ENCODE measurements around the gene WDR72. TPM values are rescaled to one million over a fixed set of nuclear protein-coding genes. Genes with fewer than 3 reads are reported as not detected.

The WDR72 gene

GRCh38 chr15:53472883-53473282 lies 286.6 kb downstream of the WDR72 start:
- Histone ChIP-seq H3K36me3 (ENCODE audit: insufficient read depth, low read length) (no peaks in the 10 kb centered on the region), H3K4me2 (ENCODE audit: low read length) (no peak overlapping the region), H3K9ac (ENCODE audit: low read depth, low read length) (no peak overlapping the region), H3K27me3 (ENCODE audit: control insufficient read depth, insufficient read depth, low read length) (no peaks in the 10 kb centered on the region), H3K9me3 (replicated peaks; ENCODE audit: low read length) (peaks cover 18% of the 10 kb centered on the region), H3K4me1 (ENCODE audit: control insufficient read depth, insufficient read depth, low read length) (no peaks in the 10 kb centered on the region), H3K4me3 (ENCODE audit: low read length) (no peak overlapping the region)

DNA sequence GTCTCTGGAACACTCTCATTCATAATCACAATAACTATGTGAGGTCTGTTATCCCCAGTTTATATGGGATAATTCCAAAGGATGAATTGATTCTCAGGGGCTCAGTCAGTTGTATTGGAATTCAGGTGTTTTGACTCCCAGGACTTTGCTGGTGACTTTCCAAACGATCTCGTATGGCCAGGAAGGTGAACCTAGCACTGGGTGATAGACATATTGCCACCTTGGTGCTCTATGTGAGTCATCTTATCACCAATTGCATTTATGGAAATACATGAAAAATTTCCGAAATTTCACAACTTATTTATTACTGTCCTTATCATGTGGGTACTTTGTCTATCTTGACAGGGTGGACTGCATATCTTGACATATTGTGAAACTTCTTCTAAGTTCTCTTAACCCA lies 287.3 kb downstream of the WDR72 start:
- no peaks in the 10 kb centered on the region for H3K4me1 ChIP-seq (ENCODE audit: control insufficient read depth, insufficient read depth, low read length)
- no peak overlapping the region for H3K4me3 ChIP-seq (ENCODE audit: low read length)
- H3K36me3 ChIP-seq (ENCODE audit: insufficient read depth, low read length), result no peaks in the 10 kb centered on the region
- no peaks in the 10 kb centered on the region for H3K27me3 ChIP-seq (ENCODE audit: control insufficient read depth, insufficient read depth, low read length)
- H3K9me3 ChIP-seq (replicated peaks; ENCODE audit: low read length), result peaks cover 18% of the 10 kb centered on the region
- H3K4me2 ChIP-seq (ENCODE audit: low read length), result no peak overlapping the region
- no peak overlapping the region for H3K9ac ChIP-seq (ENCODE audit: low read depth, low read length)

DNA sequence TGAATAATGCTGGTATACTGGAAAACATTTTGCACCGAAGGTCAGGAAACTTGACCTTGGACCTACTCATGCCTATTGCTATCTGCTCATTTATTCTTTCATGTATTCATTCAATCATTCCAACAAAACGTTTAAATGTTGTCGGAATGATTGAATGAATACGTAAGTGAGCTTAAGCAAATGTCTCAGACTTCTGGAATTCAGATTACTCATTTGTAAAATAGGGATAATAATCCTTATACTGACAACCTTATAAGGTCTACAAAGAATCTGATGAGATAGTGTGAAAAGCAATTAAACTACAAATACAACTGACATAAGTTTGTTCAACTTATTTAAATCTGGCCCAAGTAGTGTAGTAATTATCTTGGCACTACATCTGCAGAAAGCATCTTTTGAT lies 288.7 kb downstream of the WDR72 start:
- Histone ChIP-seq H3K27me3 (ENCODE audit: control insufficient read depth, insufficient read depth, low read length) (no peaks in the 10 kb centered on the region), H3K9ac (ENCODE audit: low read depth, low read length) (no peak overlapping the region), H3K4me1 (ENCODE audit: control insufficient read depth, insufficient read depth, low read length) (no peaks in the 10 kb centered on the region), H3K4me3 (ENCODE audit: low read length) (no peak overlapping the region), H3K9me3 (replicated peaks; ENCODE audit: low read length) (peaks cover 18% of the 10 kb centered on the region), H3K4me2 (ENCODE audit: low read length) (no peak overlapping the region), H3K36me3 (ENCODE audit: insufficient read depth, low read length) (no peaks in the 10 kb centered on the region)

DNA sequence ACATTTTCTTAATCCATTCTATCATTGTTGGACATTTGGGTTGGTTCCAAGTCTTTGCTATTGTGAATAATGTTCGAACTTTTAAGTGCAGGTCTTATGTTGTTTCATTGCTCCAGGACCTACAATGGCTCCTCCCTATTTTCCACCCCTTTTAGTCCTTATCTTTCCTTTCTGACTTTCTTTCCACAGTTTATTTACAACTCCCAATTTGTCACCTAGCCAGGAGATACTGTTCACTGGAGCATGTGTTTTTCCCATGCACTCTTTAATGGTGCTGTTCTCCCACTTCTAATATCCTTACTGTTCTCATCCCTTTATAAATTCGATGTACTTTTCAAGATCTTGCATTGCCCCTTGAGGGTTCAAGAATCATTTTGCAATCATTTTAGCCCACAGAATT lies 290.0 kb downstream of the WDR72 start:
- Histone ChIP-seq H3K4me3 (ENCODE audit: low read length) (no peak overlapping the region), H3K9me3 (replicated peaks; ENCODE audit: low read length) (peaks cover 18% of the 10 kb centered on the region), H3K4me2 (ENCODE audit: low read length) (no peak overlapping the region), H3K36me3 (ENCODE audit: insufficient read depth, low read length) (no peaks in the 10 kb centered on the region), H3K4me1 (ENCODE audit: control insufficient read depth, insufficient read depth, low read length) (no peaks in the 10 kb centered on the region), H3K9ac (ENCODE audit: low read depth, low read length) (no peak overlapping the region), H3K27me3 (ENCODE audit: control insufficient read depth, insufficient read depth, low read length) (no peaks in the 10 kb centered on the region)

Small RNA genes lying within 50 kb of the gene (small RNA-seq; reads per million reads assigned to genes)
- gene RNU2-53P (0.35 reads per million), gene RNU6-449P (not detected)
